GM23248 (cell line): ENCODE results near the gene SLC16A11.

Experiments
- EZH2 ChIP-seq: fragments of 200-600 bp; sonication (generic); IDR thresholded peaks from 2 replicates; pipeline ENCODE4 v1.6.1; 2018; ENCODE audit warnings: antibody characterized with exemption, mild to moderate bottlenecking; ENCODE audit not compliant: insufficient read depth, poor library complexity, severe bottlenecking
- EZH2phosphoT487 ChIP-seq: fragments of 200-600 bp; sonication (generic); IDR thresholded peaks from 2 replicates; pipeline ENCODE4 v1.6.1; 2018; ENCODE audit warnings: antibody characterized with exemption, moderate library complexity, mild to moderate bottlenecking, low read depth; ENCODE audit not compliant: insufficient read depth

DNA sequence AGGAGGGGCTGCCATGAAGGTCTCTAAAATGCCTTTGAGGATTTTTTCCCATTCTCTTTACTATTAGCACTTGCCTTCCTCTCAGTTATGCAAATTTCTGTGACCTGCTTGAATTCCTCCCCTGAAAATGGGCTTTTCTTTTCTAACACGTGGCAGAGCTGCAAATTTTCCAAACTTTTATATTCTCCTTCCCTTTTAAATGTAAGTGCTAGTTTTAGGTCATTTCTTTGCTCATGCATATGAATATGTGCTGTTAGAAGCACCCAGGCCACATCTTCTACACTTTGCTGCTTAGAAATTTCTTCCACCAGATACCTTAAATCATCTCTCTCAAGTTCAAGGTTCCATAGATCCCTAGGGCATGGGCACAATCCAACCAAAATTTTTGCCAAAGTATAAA is 24.4 kb upstream of the SLC16A11 start:
- no peak for TF ChIP-seq EZH2
- TF ChIP-seq EZH2phosphoT487, result no peak
